HepG2 (cell line): ENCODE measurements around the gene C1orf115. TPM values are rescaled to one million over a fixed set of nuclear protein-coding genes. Genes with fewer than 3 reads are reported as not detected.

Experiments
- CBFB ChIP-seq: sonication (generic); formaldehyde crosslinking; IDR thresholded peaks from 2 replicates; pipeline ENCODE4 v1.4.0; 2020; ENCODE audit warnings: missing genetic modification reagents
- DRAP1 ChIP-seq: IDR thresholded peaks from 2 replicates; pipeline ENCODE4 v1.6.1; 2016; ENCODE audit warnings: missing genetic modification reagents, missing compliant biosample characterization
- ELF3 ChIP-seq: IDR thresholded peaks from 2 replicates; pipeline ENCODE4 v1.6.1; 2016; ENCODE audit warnings: missing genetic modification reagents, missing compliant biosample characterization
- FOXJ3 ChIP-seq: sonication (generic); formaldehyde crosslinking; IDR thresholded peaks from 2 replicates; pipeline ENCODE4 v1.4.0; 2020; ENCODE audit warnings: missing genetic modification reagents, mild to moderate bottlenecking, borderline replicate concordance
- HINFP ChIP-seq: sonication (generic); formaldehyde crosslinking; IDR thresholded peaks from 2 replicates; pipeline ENCODE4 v1.4.0; 2020; ENCODE audit warnings: low read depth, mild to moderate bottlenecking, missing genetic modification reagents
- JUND ChIP-seq: sonication (generic); formaldehyde crosslinking; IDR thresholded peaks from 2 replicates; pipeline ENCODE4 v1.8.0; 2022; ENCODE audit warnings: mild to moderate bottlenecking, missing genetic modification reagents
- KLF15 ChIP-seq: sonication (generic); formaldehyde crosslinking; IDR thresholded peaks from 2 replicates; pipeline ENCODE4 v1.8.1; 2023; ENCODE audit warnings: borderline replicate concordance, mild to moderate bottlenecking, inconsistent platforms, missing genetic modification reagents, mixed read lengths
- KLF6 ChIP-seq: IDR thresholded peaks from 2 replicates; pipeline ENCODE4 v1.8.0; 2016; ENCODE audit warnings: missing biosample characterization, missing genetic modification reagents
- MYNN ChIP-seq: sonication (generic); formaldehyde crosslinking; IDR thresholded peaks from 2 replicates; pipeline ENCODE4 v1.4.0; 2020; ENCODE audit warnings: mild to moderate bottlenecking, low read depth, missing genetic modification reagents
- PHF20 ChIP-seq: sonication (generic); formaldehyde crosslinking; IDR thresholded peaks from 2 replicates; pipeline ENCODE4 v1.5.0; 2020; ENCODE audit warnings: mild to moderate bottlenecking, missing genetic modification reagents
- REST ChIP-seq, 2 experiments: IDR thresholded peaks; 2 replicates each; pipeline ENCODE4 v1.6.1; 2011 to 2012; ENCODE audit warnings: low read length in 2 of 2, borderline replicate concordance in 1 of 2, low read depth in 1 of 2, mild to moderate bottlenecking in 1 of 2, moderate library complexity in 1 of 2
- SATB2 ChIP-seq: sonication (generic); formaldehyde crosslinking; IDR thresholded peaks from 2 replicates; pipeline ENCODE4 v1.5.0; 2020; ENCODE audit warnings: missing genetic modification reagents
- TMF1 ChIP-seq: sonication (generic); formaldehyde crosslinking; IDR thresholded peaks from 2 replicates; pipeline ENCODE4 v1.8.1; 2022; ENCODE audit warnings: low read depth, missing genetic modification reagents
- ZBTB20 ChIP-seq: sonication (generic); formaldehyde crosslinking; IDR thresholded peaks from 2 replicates; pipeline ENCODE4 v1.8.1; 2023; ENCODE audit warnings: missing genetic modification reagents, low read depth, mild to moderate bottlenecking, borderline replicate concordance
- ZBTB44 ChIP-seq: sonication (generic); formaldehyde crosslinking; IDR thresholded peaks from 2 replicates; pipeline ENCODE4 v1.4.0; 2020; ENCODE audit warnings: missing genetic modification reagents
- ZKSCAN1 ChIP-seq: fragments of 150-350 bp; IDR thresholded peaks from 2 replicates; pipeline ENCODE4 v1.6.1; 2014; ENCODE audit warnings: low read length
- ZNF562 ChIP-seq: sonication (generic); formaldehyde crosslinking; IDR thresholded peaks from 2 replicates; pipeline ENCODE4 v1.8.0; 2022; ENCODE audit warnings: missing genetic modification reagents, borderline replicate concordance
- ZNF737 ChIP-seq: sonication (generic); formaldehyde crosslinking; IDR thresholded peaks from 2 replicates; pipeline ENCODE4 v1.5.0; 2020; ENCODE audit warnings: missing genetic modification reagents, mild to moderate bottlenecking, borderline replicate concordance
- ZNF780A ChIP-seq: sonication (generic); formaldehyde crosslinking; IDR thresholded peaks from 2 replicates; pipeline ENCODE4 v1.8.0; 2022; ENCODE audit warnings: mild to moderate bottlenecking, missing genetic modification reagents, moderate library complexity
- ZNF788 ChIP-seq: sonication (generic); formaldehyde crosslinking; IDR thresholded peaks from 2 replicates; pipeline ENCODE4 v1.5.0; 2020; ENCODE audit warnings: mild to moderate bottlenecking, missing genetic modification reagents, borderline replicate concordance
- polyA plus RNA-seq, 8 experiments: library from polyadenylated mRNA; depleted of rRNA in 3 of 8; stranded (reverse) in 7 of 8; unstranded in 1 of 8; fragments of >200 nt; fragmentation: Illumina TruSeq in 4 of 8; extraction: Trizol in 4 of 8; gene quantifications; 2 replicates each; pipeline versions ENCODE4 v1.2.1 to v1.2.3, GENCODE V29; 2011 to 2016; ENCODE audit warnings: low read depth in 4 of 8, missing spikeins in 1 of 8, mixed read lengths in 1 of 8; ENCODE audit not compliant: insufficient read depth in 1 of 8
- total RNA-seq, 5 experiments: library from RNA; depleted of rRNA; stranded (reverse); fragments of >200 nt; fragmentation: Illumina TruSeq; extraction: Trizol; gene quantifications; 2 replicates each; pipeline ENCODE4 v1.2.3, GENCODE V29; 2016; ENCODE audit warnings: low read depth in 1 of 5
- TF ChIP-seq, protein P1 (sequence below): sonication (generic); formaldehyde crosslinking; IDR thresholded peaks from 2 replicates; pipeline ENCODE4 v1.5.0; 2020; ENCODE audit warnings: mild to moderate bottlenecking, low read depth, missing genetic modification reagents, borderline replicate concordance

The C1orf115 gene
- total and polyA plus RNA-seq, 2 of the 13 experiments (the other 11 are each of a cell fraction or from before 2014, with no cell fraction given): 25.2 to 85.9 TPM

DNA sequence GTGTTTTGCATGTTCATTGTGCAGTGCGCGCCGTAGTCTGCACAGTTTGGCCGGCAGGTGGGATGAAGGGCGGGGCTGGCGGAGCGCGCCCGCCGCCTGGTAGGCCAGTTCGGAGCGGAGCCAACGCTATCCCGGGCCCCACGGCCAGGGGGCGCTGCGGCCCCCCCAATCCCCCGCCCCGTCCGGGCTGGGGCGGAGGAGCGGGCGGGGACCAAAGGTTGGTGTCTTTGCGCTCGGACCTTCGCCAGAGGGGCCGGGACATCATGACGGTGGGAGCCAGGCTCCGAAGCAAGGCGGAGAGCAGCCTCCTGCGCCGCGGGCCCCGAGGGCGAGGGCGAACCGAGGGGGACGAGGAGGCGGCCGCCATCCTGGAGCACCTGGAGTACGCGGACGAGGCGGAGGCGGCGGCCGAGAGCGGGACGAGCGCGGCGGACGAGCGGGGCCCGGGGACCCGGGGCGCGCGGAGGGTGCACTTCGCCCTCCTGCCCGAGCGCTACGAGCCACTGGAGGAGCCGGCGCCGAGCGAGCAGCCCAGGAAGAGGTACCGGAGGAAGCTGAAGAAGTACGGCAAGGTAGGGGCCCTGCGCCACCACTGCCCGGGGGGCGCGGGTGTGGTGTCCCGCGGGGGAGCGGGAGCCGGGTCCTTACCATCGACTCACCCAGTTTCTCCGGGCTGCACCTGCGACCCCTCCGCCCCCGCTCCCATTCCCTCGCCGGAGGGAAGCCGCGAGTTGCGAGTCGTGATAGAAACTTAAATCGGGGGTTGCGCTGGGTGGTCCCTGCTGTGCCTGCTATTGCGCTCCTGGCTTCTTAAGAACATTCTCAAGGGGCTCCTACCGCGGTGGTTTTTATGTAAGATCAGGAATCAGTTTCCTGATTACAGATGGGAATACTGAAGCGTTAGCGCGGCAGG, at the start of gene C1orf115 (continued):
- peak; percentile 73; the same call in 1 of the 2 replicates for TF ChIP-seq KLF6 (CRISPR knock-in tag)
- no peak for TF ChIP-seq ZBTB44 (CRISPR knock-in tag)
- peak; percentile 73; the same call in 1 of the 2 replicates for TF ChIP-seq JUND (CRISPR knock-in tag)
- TF ChIP-seq KLF15: no peak
- peak; percentile 53; the same call in 1 of the 2 replicates for TF ChIP-seq ELF3 (CRISPR knock-in tag)
- TF ChIP-seq ZNF780A (CRISPR knock-in tag): peak; percentile 50; the same call in 1 of the 2 replicates
- TF ChIP-seq, protein P1, sequence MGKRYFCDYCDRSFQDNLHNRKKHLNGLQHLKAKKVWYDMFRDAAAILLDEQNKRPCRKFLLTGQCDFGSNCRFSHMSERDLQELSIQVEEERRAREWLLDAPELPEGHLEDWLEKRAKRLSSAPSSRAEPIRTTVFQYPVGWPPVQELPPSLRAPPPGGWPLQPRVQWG (CRISPR knock-in tag): no peak
- TF ChIP-seq DRAP1 (CRISPR knock-in tag): peak; percentile 56; the same call in 1 of the 2 replicates
- no peak for TF ChIP-seq REST (IDR thresholded peaks at IDR 0.05; ENCODE audit: borderline replicate concordance in 1 of 2, low read depth in 1 of 2, low read length in 2 of 2)
- TF ChIP-seq FOXJ3: 0 out of 2 replicates have a peak, but pooled peaks have one; percentile 10
- no peak for TF ChIP-seq SATB2
- TF ChIP-seq MYNN (CRISPR knock-in tag): no peak
- no peak for TF ChIP-seq TMF1 (CRISPR knock-in tag)
- TF ChIP-seq ZNF788 (CRISPR knock-in tag): peak; percentile 82; the same call in 1 of the 2 replicates
- TF ChIP-seq ZNF562 (CRISPR knock-in tag): no peak
- TF ChIP-seq ZNF737 (CRISPR knock-in tag): no peak
- peak; percentile 75 for TF ChIP-seq PHF20 (CRISPR knock-in tag)
- no peak for TF ChIP-seq ZKSCAN1
- 0 out of 2 replicates have a peak, but pooled peaks have one; percentile 20 for TF ChIP-seq HINFP (CRISPR knock-in tag)
- TF ChIP-seq ZBTB20 (CRISPR knock-in tag): no peak; the same call in 1 of the 2 replicates
- TF ChIP-seq CBFB (CRISPR knock-in tag): peak; percentile 74
